Stimulated activated CD8-positive, alpha-beta memory T cell treated with anti-CD3 and anti-CD28 coated beads, Interleukin-2, amount 100 ng/mL, for 1 hour (primary cell): ENCODE data around the gene SUMO4.

Experiments used
- DNase-seq, 2 donors: peaks; one replicate each; pipeline ENCODE4 v3.0.0-alpha.2; 2020; ENCODE audit warnings: low read depth in 2 of 2

SUMO4 gene

GRCh38 chr6:149389509-149390297 is 10.4 kb upstream of the SUMO4 start:
- no peak for DNase-seq

- DNase-seq = no peak
Measured at GRCh38 chr6:149392093-149392492, 8.0 kb upstream of the SUMO4 start.

- DNase-seq = no peak
Measured at GRCh38 chr6:149392535-149392934, 7.5 kb upstream of the SUMO4 start.

- DNase-seq = no peak
Measured at GRCh38 chr6:149393002-149393679, 6.9 kb upstream of the SUMO4 start.

- DNase-seq = no peak
Measured at GRCh38 chr6:149395185-149395584, 4.9 kb upstream of the SUMO4 start.

GRCh38 chr6:149397384-149397783 is 2.7 kb upstream of the SUMO4 start:
- DNase-seq = no peak

GRCh38 chr6:149403534-149403933 is 3.5 kb downstream of the SUMO4 start:
- no peak for DNase-seq

- DNase-seq = no peak
Measured at GRCh38 chr6:149405823-149406765, 6.0 kb downstream of the SUMO4 start.

GRCh38 chr6:149409617-149410016 is 9.6 kb downstream of the SUMO4 start:
- DNase-seq = no peak

GRCh38 chr6:149410557-149410956 is 10.5 kb downstream of the SUMO4 start:
- no peak for DNase-seq

GRCh38 chr6:149414009-149414408 is 13.9 kb downstream of the SUMO4 start:
- DNase-seq = no peak

GRCh38 chr6:149414821-149415220 is 14.8 kb downstream of the SUMO4 start:
- DNase-seq = no peak

GRCh38 chr6:149419696-149420404 is 19.8 kb downstream of the SUMO4 start:
- DNase-seq = no peak

GRCh38 chr6:149421132-149421531 is 21.1 kb downstream of the SUMO4 start:
- no peak for DNase-seq

GRCh38 chr6:149422581-149422980 is 22.5 kb downstream of the SUMO4 start:
- no peak for DNase-seq

- DNase-seq = no peak
Measured at GRCh38 chr6:149423964-149424440, 23.9 kb downstream of the SUMO4 start.

- DNase-seq = no peak
Measured at GRCh38 chr6:149425224-149425623, 25.2 kb downstream of the SUMO4 start.

- DNase-seq = no peak
Measured at GRCh38 chr6:149425754-149426153, 25.7 kb downstream of the SUMO4 start.

GRCh38 chr6:149428606-149429005 is 28.5 kb downstream of the SUMO4 start:
- DNase-seq = no peak

- no peak for DNase-seq
Measured at GRCh38 chr6:149429427-149430360, 29.6 kb downstream of the SUMO4 start.
